ENCODE data around the gene CRIP3. TPM values are rescaled to one million over a fixed set of nuclear protein-coding genes. Genes with fewer than 3 reads are reported as not detected.

Gene CRIP3
- polyA plus RNA-seq, 3 donors = 1.2 to 12.8 (median 1.6) TPM

GRCh38 chr6:43293698-43294097 is 14.9 kb downstream of the CRIP3 start:
- Histone ChIP-seq H3K4me1 (ENCODE audit: control insufficient read depth in 1 of 2, insufficient read depth in 2 of 2, low read length in 2 of 2) (no peaks in the 10 kb centered on the region), H3K9me3 (replicated peaks in 1 of 2; ENCODE audit: control insufficient read depth in 1 of 2, insufficient read depth in 1 of 2, low read length in 2 of 2) (no peaks in the 10 kb centered on the region), H3K9ac (ENCODE audit: insufficient read depth, low read length, poor library complexity, severe bottlenecking) (no peak overlapping the region), H2AFZ (ENCODE audit: insufficient read depth, low read depth, low read length, poor library complexity, severe bottlenecking) (no peak overlapping the region), H3K79me2 (ENCODE audit: insufficient read depth, low read length) (no peaks in the 10 kb centered on the region), H3K27ac (ENCODE audit: low read depth in 1 of 2, low read length in 2 of 2) (no peak overlapping the region), H4K20me1 (ENCODE audit: insufficient read depth, low read length) (no peaks in the 10 kb centered on the region), H3K4me2 (replicated peaks; ENCODE audit: extremely low read depth, low read length, poor library complexity, severe bottlenecking) (no peak overlapping the region), H3K27me3 (ENCODE audit: control insufficient read depth in 2 of 2, insufficient read depth in 2 of 2, low read length in 2 of 2) (no peaks in the 10 kb centered on the region), H3K36me3 (replicated peaks in 1 of 2; ENCODE audit: control insufficient read depth in 1 of 2, insufficient read depth in 2 of 2, low read length in 2 of 2) (no peaks in the 10 kb centered on the region), H3K4me3 (replicated peaks in 1 of 3; ENCODE audit: low read depth in 2 of 3, low read length in 3 of 3) (no peak overlapping the region)
- H3K36me3 Mint-ChIP-seq = no peaks in the 10 kb centered on the region
- peaks cover 3 to 13% (median 4%) of the 10 kb centered on the region in 3 donors for H3K27me3 Mint-ChIP-seq (ENCODE audit: low read depth in 3 of 3)
- H3K9me3 Mint-ChIP-seq = peaks cover 0 to 2% (median 0%) of the 10 kb centered on the region in 7 donors
- intact Hi-C loops (cut with micrococcal nuclease) = no loop called here
- no peak overlapping the region for H3K27ac Mint-ChIP-seq
- H3K4me3 Mint-ChIP-seq = no peak overlapping the region
- no peak for TF ChIP-seq CTCF (IDR thresholded peaks at IDR 0.05)
- no peak for DNase-seq
- 93% methylated on average over 3 of the region's 3 CpGs for WGBS (ENCODE audit: insufficient coverage)
- no peaks in the 10 kb centered on the region for H3K4me1 Mint-ChIP-seq

- TF ChIP-seq CTCF (IDR thresholded peaks at IDR 0.05) = no peak
- 100% methylated on average over 2 of the region's 5 CpGs for WGBS (ENCODE audit: insufficient coverage)
- intact Hi-C loops (cut with micrococcal nuclease) = no loop called here
- H3K4me1 ChIP-seq (ENCODE audit: control insufficient read depth in 1 of 2, insufficient read depth in 2 of 2, low read length in 2 of 2) = no peaks in the 10 kb centered on the region
- H3K36me3 Mint-ChIP-seq = no peaks in the 10 kb centered on the region
- no peaks in the 10 kb centered on the region for H4K20me1 ChIP-seq (ENCODE audit: insufficient read depth, low read length)
- H2AFZ ChIP-seq (ENCODE audit: insufficient read depth, low read depth, low read length, poor library complexity, severe bottlenecking) = no peak overlapping the region
- no peak for DNase-seq
- H3K27ac Mint-ChIP-seq = no peak overlapping the region
- no peaks in the 10 kb centered on the region for H3K9me3 ChIP-seq (replicated peaks in 1 of 2; ENCODE audit: control insufficient read depth in 1 of 2, insufficient read depth in 1 of 2, low read length in 2 of 2)
- H3K4me1 Mint-ChIP-seq = no peaks in the 10 kb centered on the region
- H3K9ac ChIP-seq (ENCODE audit: insufficient read depth, low read length, poor library complexity, severe bottlenecking) = no peak overlapping the region
- H3K4me3 Mint-ChIP-seq = no peak overlapping the region
- H3K79me2 ChIP-seq (ENCODE audit: insufficient read depth, low read length) = no peaks in the 10 kb centered on the region
- no peak overlapping the region for H3K4me3 ChIP-seq (replicated peaks in 1 of 3; ENCODE audit: low read depth in 2 of 3, low read length in 3 of 3)
- no peaks in the 10 kb centered on the region for H3K36me3 ChIP-seq (replicated peaks in 1 of 2; ENCODE audit: control insufficient read depth in 1 of 2, insufficient read depth in 2 of 2, low read length in 2 of 2)
- peaks cover 3 to 12% (median 4%) of the 10 kb centered on the region in 3 donors for H3K27me3 Mint-ChIP-seq (ENCODE audit: low read depth in 3 of 3)
- H3K27ac ChIP-seq (ENCODE audit: low read depth in 1 of 2, low read length in 2 of 2) = no peak overlapping the region
- H3K4me2 ChIP-seq (replicated peaks; ENCODE audit: extremely low read depth, low read length, poor library complexity, severe bottlenecking) = no peak overlapping the region
- H3K27me3 ChIP-seq (ENCODE audit: control insufficient read depth in 2 of 2, insufficient read depth in 2 of 2, low read length in 2 of 2) = no peaks in the 10 kb centered on the region
- peaks cover 0 to 2% (median 0%) of the 10 kb centered on the region in 7 donors for H3K9me3 Mint-ChIP-seq
Observed at GRCh38 chr6:43292763-43293318, 15.8 kb downstream of the CRIP3 start.

Measured in CD14-positive monocyte (primary cell).